Measurements from ENCODE around the gene RDH11. TPM values are rescaled to one million over a fixed set of nuclear protein-coding genes. Genes with fewer than 3 reads are reported as not detected.

The RDH11 gene
- total RNA-seq, 4 donors from 2014 or later = 34.5 to 72.3 (median 49.1) TPM

- no peak for TF ChIP-seq CTCF (IDR thresholded peaks at IDR 0.05)
- TF ChIP-seq POLR2A (IDR thresholded peaks at IDR 0.05) = no peak
- WGBS, 2 donors = 87 to 89% methylated on average over 6 of the region's 6 CpGs
- no peak overlapping the region for H3K4me3 ChIP-seq (ENCODE audit: low read depth, poor library complexity, severe bottlenecking)
- intact Hi-C loops (cut with DNase I; ENCODE audit: low total_unique reads) = no loop called here
- no peak for DNase-seq (ENCODE audit: low spot score in 2 of 2)
Observed at GRCh38 chr14:67653651-67654280, 41.8 kb downstream of the RDH11 start.

GRCh38 chr14:67652189-67652588 lies 43.4 kb downstream of the RDH11 start:
- no peak for TF ChIP-seq CTCF (IDR thresholded peaks at IDR 0.05)
- TF ChIP-seq POLR2A (IDR thresholded peaks at IDR 0.05) = no peak
- H3K4me3 ChIP-seq (ENCODE audit: low read depth, poor library complexity, severe bottlenecking) = no peak overlapping the region
- WGBS, 2 donors = 87 to 95% methylated on average over 1 of the region's 1 CpG
- DNase-seq (ENCODE audit: low spot score in 2 of 2) = no peak
- intact Hi-C loops (cut with DNase I; ENCODE audit: low total_unique reads) = no loop called here

GRCh38 chr14:67650694-67651093 lies 44.9 kb downstream of the RDH11 start:
- no peak for TF ChIP-seq CTCF (IDR thresholded peaks at IDR 0.05)
- no peak for TF ChIP-seq POLR2A (IDR thresholded peaks at IDR 0.05)
- H3K4me3 ChIP-seq (ENCODE audit: low read depth, poor library complexity, severe bottlenecking) = no peak overlapping the region
- WGBS, 2 donors = 68 to 72% methylated on average over 2 of the region's 2 CpGs
- no peak for DNase-seq (ENCODE audit: low spot score in 2 of 2)
- intact Hi-C loops (cut with DNase I; ENCODE audit: low total_unique reads) = no loop called here

GRCh38 chr14:67650151-67650550 lies 45.4 kb downstream of the RDH11 start:
- intact Hi-C loops (cut with DNase I; ENCODE audit: low total_unique reads) = no loop called here
- no peak for DNase-seq (ENCODE audit: low spot score in 2 of 2)
- TF ChIP-seq POLR2A (IDR thresholded peaks at IDR 0.05) (no peak), CTCF (IDR thresholded peaks at IDR 0.05) (no peak)
- no peak overlapping the region for H3K4me3 ChIP-seq (ENCODE audit: low read depth, poor library complexity, severe bottlenecking)
- WGBS, 2 donors = 71 to 83% methylated on average over 1 of the region's 1 CpG

GRCh38 chr14:67646131-67646530 lies 49.4 kb downstream of the RDH11 start:
- WGBS, 2 donors = 87 to 91% methylated on average over 3 of the region's 3 CpGs
- intact Hi-C loops (cut with DNase I; ENCODE audit: low total_unique reads) = no loop called here

More at GRCh38 chr14:67646131-67646530, 49.4 kb downstream of the RDH11 start:
- TF ChIP-seq CTCF (IDR thresholded peaks at IDR 0.05) = no peak
- TF ChIP-seq POLR2A (IDR thresholded peaks at IDR 0.05) = no peak
- H3K4me3 ChIP-seq (ENCODE audit: low read depth, poor library complexity, severe bottlenecking) = no peak overlapping the region
- DNase-seq (ENCODE audit: low spot score in 2 of 2) = no peak

Data from lower leg skin (tissue), 4 donors.